Left ventricle myocardium inferior (tissue), 1 donor: ENCODE measurements around the gene MDFI. TPM values are rescaled to one million over a fixed set of nuclear protein-coding genes. Genes with fewer than 3 reads are reported as not detected.
A peak's percentile ranks its signal among the peaks of the same experiment; 100 is the strongest.

Experiments used
- DNase-seq: peaks from one replicate; pipeline ENCODE4 v3.0.0-alpha.2; 2020
- H3K27ac ChIP-seq: fragments of 200-600 bp; replicated peaks from 2 replicates; pipeline ENCODE4 v1.8.0; 2021
- H3K27me3 ChIP-seq: fragments of 200-600 bp; 2 replicates; pipeline ENCODE4 v1.8.0; 2021; ENCODE audit warnings: low read depth
- H3K36me3 ChIP-seq: fragments of 200-600 bp; 2 replicates; pipeline ENCODE4 v1.8.0; 2021
- H3K4me1 ChIP-seq: fragments of 200-600 bp; 2 replicates; pipeline ENCODE4 v1.8.0; 2021
- H3K4me3 ChIP-seq: fragments of 200-600 bp; 2 replicates; pipeline ENCODE4 v1.8.0; 2021; ENCODE audit warnings: mild to moderate bottlenecking, moderate library complexity
- H3K9me3 ChIP-seq: fragments of 200-600 bp; replicated peaks from 2 replicates; pipeline ENCODE4 v1.8.0; 2021
- intact Hi-C: fragments of 100-400 bp; cut with micrococcal nuclease; formaldehyde crosslinking; loops from one replicate; pipeline ENCODE4 v1.11.0; 2022
- total RNA-seq: library from RNA; stranded (reverse); fragmentation: NEBNext Ultra II Directional; extraction: Animal tissue kit (Norgen Biotek cat#: 25700); gene quantifications from one replicate; pipeline ENCODE4 v1.2.1, GENCODE V29; 2021
- TF ChIP-seq, protein P1 (sequence below): fragments of 200-600 bp; IDR thresholded peaks from 2 replicates; pipeline ENCODE4 v1.8.0; 2021; ENCODE audit warnings: antibody characterized with exemption, mild to moderate bottlenecking, borderline replicate concordance
- donor health status: DM: no; HTN: yes; CAD: no; lungs with severe emphysema.

MDFI gene
- total RNA-seq, 1 donor from 2014 or later: 0.77 TPM

DNA sequence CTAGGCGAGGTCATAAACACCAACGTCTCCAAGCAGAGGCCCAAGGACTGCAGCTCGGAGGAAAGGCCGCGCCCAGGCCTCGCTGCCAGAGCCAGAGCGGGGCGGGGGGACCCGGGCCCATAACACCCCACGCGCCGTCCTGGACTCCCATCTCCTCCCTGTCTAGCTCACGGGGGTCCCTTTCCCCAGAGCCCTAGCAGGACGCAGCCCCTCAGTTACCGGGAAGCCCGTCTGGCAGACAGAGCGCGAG, 44.9 kb downstream of the MDFI start:
- Histone ChIP-seq H3K4me1 (peaks cover 29% of the 10 kb centered on the region), H3K27ac (peak overlapping the region; percentile 86), H3K4me3 (peak overlapping the region; percentile 67), H3K9me3 (no peaks in the 10 kb centered on the region), H3K36me3 (peaks cover 41% of the 10 kb centered on the region), H3K27me3 (no peaks in the 10 kb centered on the region)
- intact Hi-C loops: loop anchor here (2.0 to 10.0 kb wide), 3 partner anchors 80 to 316 kb away; no protein-coding TSS in a partner anchor
- peak; percentile 31 for DNase-seq
- TF ChIP-seq, protein P1, sequence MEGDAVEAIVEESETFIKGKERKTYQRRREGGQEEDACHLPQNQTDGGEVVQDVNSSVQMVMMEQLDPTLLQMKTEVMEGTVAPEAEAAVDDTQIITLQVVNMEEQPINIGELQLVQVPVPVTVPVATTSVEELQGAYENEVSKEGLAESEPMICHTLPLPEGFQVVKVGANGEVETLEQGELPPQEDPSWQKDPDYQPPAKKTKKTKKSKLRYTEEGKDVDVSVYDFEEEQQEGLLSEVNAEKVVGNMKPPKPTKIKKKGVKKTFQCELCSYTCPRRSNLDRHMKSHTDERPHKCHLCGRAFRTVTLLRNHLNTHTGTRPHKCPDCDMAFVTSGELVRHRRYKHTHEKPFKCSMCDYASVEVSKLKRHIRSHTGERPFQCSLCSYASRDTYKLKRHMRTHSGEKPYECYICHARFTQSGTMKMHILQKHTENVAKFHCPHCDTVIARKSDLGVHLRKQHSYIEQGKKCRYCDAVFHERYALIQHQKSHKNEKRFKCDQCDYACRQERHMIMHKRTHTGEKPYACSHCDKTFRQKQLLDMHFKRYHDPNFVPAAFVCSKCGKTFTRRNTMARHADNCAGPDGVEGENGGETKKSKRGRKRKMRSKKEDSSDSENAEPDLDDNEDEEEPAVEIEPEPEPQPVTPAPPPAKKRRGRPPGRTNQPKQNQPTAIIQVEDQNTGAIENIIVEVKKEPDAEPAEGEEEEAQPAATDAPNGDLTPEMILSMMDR: no peak

DNA sequence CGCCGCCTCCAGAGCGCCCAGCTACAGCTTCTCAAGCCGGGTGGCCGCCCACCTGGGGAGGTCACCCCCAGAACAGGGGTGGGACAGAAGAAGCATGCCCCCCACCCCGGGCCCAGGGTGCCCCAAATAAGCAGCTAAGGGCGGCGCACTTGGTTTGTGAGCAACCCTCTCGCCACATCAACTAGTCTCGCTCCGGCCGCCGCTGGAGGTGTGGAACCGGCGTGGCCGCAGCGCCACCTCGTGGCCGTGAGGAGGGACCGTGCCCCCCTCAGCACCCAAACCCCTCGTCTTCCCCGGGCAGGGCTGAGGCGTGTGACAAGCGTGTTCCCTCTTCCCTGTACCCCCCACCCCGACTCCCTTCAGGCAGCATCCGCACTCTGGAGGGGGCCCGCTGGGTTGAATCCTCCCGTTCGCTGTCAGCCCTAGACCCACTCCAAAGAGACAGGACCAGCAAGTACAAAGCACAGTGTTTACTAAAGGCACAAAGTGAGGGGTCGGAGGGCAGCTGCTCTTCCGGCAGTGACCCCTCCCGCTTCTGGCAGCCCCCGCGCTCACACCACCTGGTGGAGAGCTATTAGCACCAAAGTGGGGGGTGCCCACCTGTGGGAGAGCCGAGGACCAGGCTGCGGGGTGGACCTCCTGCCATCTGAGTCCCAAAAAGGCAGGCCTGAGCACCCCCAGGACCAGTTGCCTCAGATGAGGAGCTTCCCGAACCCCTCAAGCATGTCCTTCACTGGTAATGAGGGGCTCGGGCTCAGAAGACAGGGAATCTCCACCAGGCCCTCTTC, 45.4 kb downstream of the MDFI start:
- intact Hi-C loops: loop anchor here (2.0 to 10.0 kb wide), 3 partner anchors 81 to 316 kb away; no protein-coding TSS in a partner anchor
- no peaks in the 10 kb centered on the region for H3K27me3 ChIP-seq
- peak overlapping the region; percentile 67 for H3K4me3 ChIP-seq
- H3K4me1 ChIP-seq: peaks cover 34% of the 10 kb centered on the region
- peak; percentile 83 for DNase-seq
- H3K36me3 ChIP-seq: peaks cover 46% of the 10 kb centered on the region
- TF ChIP-seq, protein P1: peak; percentile 95
- H3K27ac ChIP-seq: peak overlapping the region; percentile 86
- no peaks in the 10 kb centered on the region for H3K9me3 ChIP-seq

DNA sequence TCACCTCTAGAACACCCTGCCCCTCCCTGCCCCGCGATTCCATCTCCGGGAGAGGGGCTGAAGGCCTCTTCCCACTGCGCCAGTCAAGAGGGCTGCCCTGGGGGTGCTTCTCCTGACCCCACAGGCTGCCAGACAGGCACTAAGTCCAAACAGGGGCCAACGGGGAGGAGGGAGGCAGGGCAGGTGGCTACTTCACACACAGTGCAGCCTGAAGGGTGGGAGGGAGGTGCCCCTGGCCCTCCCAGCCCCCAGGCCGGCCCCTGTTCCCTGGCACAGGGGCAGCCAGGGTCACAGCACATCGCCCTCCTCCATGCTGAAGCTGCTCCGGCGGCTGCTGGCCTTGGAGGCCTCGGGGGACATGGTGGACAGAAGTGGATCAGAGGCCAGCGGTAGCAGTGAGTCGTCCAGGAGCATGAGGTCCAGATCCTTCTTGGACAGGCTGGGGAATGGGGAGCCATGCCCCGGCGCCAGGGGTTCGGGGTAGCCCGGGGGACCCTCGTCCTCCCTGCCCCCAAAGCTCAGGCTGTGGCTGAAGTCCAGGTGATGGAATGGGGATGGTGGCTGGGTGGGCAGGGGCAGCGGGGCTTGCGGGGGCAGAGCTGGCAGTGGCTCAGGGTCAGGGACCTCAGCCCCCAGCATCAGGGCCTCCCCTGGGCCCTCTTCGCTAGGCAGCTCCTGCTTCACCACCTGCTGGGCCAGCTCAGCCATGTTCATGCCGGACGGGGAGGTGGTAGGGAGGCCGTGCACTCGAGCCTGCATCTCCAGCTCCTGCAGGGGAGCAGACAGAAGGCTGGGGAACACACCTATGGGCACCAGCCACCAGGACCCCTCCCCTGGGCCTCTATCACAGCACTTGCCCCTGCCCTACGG, 46.3 kb downstream of the MDFI start:
- intact Hi-C loops: loop anchor here (5.0 to 10.0 kb wide), 2 partner anchors 220 to 317 kb away; no protein-coding TSS in a partner anchor
- no peak for DNase-seq
- no peaks in the 10 kb centered on the region for H3K27me3 ChIP-seq
- H3K27ac ChIP-seq: no peak overlapping the region
- no peaks in the 10 kb centered on the region for H3K9me3 ChIP-seq
- H3K4me3 ChIP-seq: no peak overlapping the region
- TF ChIP-seq, protein P1: no peak
- peaks cover 42% of the 10 kb centered on the region for H3K4me1 ChIP-seq
- H3K36me3 ChIP-seq: peaks cover 51% of the 10 kb centered on the region

DNA sequence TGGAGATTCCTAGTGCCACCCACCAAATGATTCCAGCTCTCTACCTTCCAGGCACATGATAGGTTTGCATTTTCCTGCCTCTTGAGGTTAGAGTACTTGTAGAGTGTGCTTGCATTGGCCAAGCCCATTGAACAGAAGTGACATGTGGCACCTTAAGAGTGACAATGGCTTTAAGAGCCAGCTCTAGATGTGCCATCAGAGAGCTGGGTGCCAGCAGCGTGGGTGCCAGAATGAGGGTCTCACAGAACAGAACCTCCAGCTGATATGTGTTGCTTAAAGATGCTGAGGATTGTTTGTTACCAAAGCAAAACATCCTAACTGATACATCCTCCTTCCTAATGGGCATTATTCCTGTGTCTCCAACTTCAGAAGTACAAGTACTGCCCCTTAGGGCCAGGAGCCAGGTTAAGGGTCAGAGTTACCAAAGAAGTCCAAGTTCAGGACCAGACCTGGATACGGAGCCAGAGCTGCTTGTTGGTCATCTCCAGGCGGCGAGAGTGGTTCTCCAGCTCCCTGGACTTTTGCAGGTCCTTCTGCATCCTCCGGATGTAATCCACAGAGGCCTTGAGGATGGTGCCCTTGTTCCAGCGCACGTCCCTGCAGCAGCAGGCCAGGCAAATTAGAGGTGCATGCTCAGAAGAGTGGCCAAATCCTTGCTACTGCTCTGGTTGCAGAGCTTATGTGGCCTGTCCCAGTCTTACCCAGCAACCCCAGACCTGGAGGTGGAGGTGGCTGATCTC, 47.5 kb downstream of the MDFI start:
- H3K4me3 ChIP-seq: no peak overlapping the region
- intact Hi-C loops: loop anchor here (10.0 kb wide), 1 partner anchor 221 kb away; no protein-coding TSS in a partner anchor
- H3K36me3 ChIP-seq: peaks cover 59% of the 10 kb centered on the region
- no peak overlapping the region for H3K27ac ChIP-seq
- H3K4me1 ChIP-seq: peaks cover 44% of the 10 kb centered on the region
- H3K9me3 ChIP-seq: no peaks in the 10 kb centered on the region
- H3K27me3 ChIP-seq: no peaks in the 10 kb centered on the region
- no peak for DNase-seq
- TF ChIP-seq, protein P1: no peak
